Liver (tissue), 2 donors: Measurements from ENCODE around the gene AATK.

ENCODE experiments used
- TF ChIP-seq, protein P1 (sequence below): fragments of 150-350 bp; IDR thresholded peaks from 2 replicates; pipeline ENCODE4 v1.5.1; 2017; ENCODE audit warnings: improper control_type of control experiment, low read depth, low read length; ENCODE audit not compliant: missing input control
- TF ChIP-seq, protein P2 (sequence below): IDR thresholded peaks from 2 replicates; pipeline ENCODE4 v1.6.1; 2016; ENCODE audit warnings: antibody characterized with exemption
- TF ChIP-seq, protein P3 (sequence below): IDR thresholded peaks from 2 replicates; pipeline ENCODE4 v1.6.1; 2016; ENCODE audit warnings: antibody characterized with exemption
- TF ChIP-seq, protein P4 (sequence below): IDR thresholded peaks from 2 replicates; pipeline ENCODE4 v1.6.1; 2016; ENCODE audit warnings: antibody characterized with exemption, mild to moderate bottlenecking
- donor health status: healthy.

DNA sequence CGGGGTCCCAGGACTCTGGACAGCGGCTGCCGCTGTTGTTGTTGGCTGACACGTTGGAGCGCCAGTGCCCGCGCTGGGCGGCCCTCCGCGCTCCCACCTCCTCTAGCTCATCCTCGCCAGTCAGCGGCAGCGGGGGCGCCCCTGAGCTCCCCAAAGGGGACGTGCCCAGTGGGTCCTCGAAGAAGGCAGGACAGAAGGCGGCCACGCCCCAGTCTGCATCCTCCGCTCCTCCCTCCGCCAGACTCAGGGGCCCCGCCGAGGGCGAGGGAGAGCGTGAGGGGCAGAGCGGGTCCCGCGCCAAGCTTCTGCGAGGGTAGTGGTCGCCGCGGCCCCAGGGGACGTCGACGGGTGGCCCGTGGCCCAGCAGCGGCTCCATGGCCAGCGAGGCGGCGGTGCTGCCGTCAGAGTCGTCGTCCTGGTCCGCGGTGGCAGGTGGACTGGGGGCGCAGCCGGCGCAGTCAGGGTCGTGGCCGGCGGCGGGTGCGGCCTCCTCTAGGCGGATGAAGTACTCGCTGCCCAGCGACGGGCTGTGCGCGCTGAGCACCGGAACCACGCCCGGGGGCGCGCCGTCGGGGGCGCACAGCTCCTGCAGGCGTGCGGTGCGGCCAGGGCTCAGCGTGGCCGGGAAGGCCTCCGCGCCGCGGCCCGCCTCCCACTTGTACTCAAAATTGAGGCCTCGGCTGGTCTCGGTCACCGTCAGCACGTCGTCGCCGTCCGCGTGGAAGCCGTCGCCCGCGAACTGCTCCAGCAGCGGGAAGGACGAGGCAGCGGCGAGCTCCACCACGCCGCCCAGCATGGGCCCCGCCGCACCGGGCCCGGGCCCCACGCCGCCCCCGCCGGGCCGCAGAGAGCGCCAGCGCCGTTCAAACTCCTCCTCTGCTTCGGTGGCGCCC is 43.9 kb downstream of the AATK start:
- TF ChIP-seq, protein P1, sequence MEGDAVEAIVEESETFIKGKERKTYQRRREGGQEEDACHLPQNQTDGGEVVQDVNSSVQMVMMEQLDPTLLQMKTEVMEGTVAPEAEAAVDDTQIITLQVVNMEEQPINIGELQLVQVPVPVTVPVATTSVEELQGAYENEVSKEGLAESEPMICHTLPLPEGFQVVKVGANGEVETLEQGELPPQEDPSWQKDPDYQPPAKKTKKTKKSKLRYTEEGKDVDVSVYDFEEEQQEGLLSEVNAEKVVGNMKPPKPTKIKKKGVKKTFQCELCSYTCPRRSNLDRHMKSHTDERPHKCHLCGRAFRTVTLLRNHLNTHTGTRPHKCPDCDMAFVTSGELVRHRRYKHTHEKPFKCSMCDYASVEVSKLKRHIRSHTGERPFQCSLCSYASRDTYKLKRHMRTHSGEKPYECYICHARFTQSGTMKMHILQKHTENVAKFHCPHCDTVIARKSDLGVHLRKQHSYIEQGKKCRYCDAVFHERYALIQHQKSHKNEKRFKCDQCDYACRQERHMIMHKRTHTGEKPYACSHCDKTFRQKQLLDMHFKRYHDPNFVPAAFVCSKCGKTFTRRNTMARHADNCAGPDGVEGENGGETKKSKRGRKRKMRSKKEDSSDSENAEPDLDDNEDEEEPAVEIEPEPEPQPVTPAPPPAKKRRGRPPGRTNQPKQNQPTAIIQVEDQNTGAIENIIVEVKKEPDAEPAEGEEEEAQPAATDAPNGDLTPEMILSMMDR: no peak
- TF ChIP-seq, protein P2, sequence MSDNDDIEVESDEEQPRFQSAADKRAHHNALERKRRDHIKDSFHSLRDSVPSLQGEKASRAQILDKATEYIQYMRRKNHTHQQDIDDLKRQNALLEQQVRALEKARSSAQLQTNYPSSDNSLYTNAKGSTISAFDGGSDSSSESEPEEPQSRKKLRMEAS: no peak
- TF ChIP-seq, protein P3, sequence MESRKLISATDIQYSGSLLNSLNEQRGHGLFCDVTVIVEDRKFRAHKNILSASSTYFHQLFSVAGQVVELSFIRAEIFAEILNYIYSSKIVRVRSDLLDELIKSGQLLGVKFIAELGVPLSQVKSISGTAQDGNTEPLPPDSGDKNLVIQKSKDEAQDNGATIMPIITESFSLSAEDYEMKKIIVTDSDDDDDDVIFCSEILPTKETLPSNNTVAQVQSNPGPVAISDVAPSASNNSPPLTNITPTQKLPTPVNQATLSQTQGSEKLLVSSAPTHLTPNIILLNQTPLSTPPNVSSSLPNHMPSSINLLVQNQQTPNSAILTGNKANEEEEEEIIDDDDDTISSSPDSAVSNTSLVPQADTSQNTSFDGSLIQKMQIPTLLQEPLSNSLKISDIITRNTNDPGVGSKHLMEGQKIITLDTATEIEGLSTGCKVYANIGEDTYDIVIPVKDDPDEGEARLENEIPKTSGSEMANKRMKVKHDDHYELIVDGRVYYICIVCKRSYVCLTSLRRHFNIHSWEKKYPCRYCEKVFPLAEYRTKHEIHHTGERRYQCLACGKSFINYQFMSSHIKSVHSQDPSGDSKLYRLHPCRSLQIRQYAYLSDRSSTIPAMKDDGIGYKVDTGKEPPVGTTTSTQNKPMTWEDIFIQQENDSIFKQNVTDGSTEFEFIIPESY: no peak
- TF ChIP-seq, protein P4, sequence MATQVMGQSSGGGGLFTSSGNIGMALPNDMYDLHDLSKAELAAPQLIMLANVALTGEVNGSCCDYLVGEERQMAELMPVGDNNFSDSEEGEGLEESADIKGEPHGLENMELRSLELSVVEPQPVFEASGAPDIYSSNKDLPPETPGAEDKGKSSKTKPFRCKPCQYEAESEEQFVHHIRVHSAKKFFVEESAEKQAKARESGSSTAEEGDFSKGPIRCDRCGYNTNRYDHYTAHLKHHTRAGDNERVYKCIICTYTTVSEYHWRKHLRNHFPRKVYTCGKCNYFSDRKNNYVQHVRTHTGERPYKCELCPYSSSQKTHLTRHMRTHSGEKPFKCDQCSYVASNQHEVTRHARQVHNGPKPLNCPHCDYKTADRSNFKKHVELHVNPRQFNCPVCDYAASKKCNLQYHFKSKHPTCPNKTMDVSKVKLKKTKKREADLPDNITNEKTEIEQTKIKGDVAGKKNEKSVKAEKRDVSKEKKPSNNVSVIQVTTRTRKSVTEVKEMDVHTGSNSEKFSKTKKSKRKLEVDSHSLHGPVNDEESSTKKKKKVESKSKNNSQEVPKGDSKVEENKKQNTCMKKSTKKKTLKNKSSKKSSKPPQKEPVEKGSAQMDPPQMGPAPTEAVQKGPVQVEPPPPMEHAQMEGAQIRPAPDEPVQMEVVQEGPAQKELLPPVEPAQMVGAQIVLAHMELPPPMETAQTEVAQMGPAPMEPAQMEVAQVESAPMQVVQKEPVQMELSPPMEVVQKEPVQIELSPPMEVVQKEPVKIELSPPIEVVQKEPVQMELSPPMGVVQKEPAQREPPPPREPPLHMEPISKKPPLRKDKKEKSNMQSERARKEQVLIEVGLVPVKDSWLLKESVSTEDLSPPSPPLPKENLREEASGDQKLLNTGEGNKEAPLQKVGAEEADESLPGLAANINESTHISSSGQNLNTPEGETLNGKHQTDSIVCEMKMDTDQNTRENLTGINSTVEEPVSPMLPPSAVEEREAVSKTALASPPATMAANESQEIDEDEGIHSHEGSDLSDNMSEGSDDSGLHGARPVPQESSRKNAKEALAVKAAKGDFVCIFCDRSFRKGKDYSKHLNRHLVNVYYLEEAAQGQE: no peak
